Hematopoietic multipotent progenitor cell treated with erythropoietin and hydrocortisone succinate and interleukin-3 and kit ligand, for 8 days (in vitro differentiated cells): ENCODE results near the gene MTHFSD.
"Not testable (repeated sequence)": the region's sequence is repeated elsewhere in the genome, so short reads cannot be mapped to it uniquely, and the experiment has no call there.

ENCODE experiments used
- DNase-seq: peaks from one replicate; pipeline ENCODE4 v3.0.0-alpha.2; 2015

The MTHFSD gene, protein sequence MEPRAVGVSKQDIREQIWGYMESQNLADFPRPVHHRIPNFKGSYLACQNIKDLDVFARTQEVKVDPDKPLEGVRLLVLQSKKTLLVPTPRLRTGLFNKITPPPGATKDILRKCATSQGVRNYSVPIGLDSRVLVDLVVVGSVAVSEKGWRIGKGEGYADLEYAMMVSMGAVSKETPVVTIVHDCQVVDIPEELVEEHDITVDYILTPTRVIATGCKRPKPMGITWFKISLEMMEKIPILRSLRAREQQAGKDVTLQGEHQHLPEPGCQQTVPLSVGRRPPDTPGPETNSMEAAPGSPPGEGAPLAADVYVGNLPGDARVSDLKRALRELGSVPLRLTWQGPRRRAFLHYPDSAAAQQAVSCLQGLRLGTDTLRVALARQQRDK

DNA sequence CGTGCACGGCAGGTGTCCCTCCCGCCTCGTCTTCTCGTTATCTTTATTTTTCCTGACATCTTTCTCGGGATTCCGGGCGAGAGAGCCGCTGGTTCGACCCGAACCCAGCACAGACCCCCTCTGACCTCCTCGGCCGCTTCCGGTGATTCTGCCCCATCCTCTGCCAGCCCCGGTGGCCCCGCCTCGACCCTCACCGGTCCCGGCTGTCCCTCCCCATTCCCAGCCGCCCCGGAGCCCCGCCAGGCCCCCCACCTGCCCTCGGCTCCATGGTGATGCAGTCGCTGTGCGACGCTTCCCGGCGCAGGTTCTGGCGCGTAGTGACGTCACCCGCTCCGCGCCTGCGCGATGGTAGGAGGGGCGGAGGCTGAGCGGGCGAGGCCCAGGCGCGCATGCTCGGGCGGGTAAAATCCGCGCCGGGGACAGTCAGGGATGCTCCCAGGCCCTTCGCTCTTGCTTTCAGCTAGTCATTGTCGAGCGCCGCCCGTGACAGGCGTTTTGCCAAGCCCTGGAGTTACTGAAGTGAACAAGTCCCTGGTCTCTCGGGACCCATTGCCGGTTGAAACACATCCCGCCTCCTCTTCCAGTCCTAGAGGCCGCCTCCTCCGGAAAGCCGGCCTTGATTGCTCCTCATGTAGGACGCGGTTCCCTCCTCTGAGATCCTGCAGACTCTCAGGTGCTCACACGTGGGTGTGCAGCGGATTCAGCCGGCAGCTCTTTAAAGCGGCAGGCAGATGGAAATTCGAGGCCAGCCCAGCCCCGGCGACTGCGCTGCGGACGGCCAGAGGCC is at the start of gene MTHFSD:
Gene MTHFSD (minus strand): TSS at position 319 of the 787 bp plus-strand sequence. CDS start 51 bp downstream, at position 268.
- DNase-seq, result peak; percentile 91

DNA sequence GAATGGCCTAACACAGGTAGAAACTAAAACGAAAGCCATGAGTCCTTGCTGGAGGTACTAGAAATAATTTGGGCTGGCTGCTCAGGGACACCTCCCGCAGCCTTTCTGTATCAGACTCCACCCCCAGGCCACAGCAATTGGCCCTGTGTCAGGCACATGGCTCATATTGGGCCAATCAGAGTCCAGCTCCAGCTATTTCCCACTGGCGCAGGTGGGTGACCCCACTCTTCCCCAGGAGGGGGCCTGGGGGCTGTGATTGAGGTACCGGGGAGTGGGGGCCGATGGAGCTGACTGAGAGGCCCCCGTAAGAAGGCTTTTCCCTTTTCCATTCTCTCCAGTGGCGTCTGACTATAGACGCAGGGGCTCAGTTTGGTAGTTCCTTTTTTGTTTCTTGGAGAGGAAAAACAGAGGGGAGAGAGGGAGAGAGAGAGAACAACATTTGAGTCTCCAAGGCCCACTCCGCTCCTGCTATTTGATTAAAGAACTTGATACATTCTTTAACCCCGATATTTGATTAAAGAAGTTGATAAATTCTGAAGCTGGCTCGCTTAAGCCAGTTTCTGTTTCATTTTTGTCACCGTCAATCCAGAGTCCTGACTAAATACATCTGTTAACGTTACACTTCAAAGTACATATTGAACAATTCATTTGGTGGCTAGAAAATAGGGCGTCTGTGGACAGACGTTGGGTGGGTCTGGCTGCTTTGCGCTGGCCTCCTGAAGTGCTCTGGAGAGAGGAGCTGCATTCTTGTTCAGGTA is 49.6 kb upstream of the MTHFSD start:
- DNase-seq, result no peak

DNA sequence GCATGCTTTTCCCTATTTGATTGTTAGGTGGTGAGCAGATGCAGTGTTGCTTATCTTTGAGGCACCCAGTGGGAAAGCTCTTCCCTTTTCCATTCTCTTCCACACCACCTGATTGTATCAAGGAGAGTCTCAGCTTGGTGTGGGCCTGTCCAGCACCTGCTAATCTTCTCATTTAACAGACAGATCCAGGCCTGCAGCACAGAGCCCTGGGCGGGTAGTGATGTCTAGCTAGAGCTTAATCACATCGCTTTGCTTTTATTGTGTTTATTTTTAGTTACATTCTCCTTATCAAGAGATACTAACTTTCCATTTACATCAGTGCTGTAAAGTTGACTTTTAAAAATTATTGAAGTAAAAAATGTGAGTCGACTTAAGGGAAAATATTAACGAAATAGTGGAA is 47.5 kb upstream of the MTHFSD start:
- no peak for DNase-seq

DNA sequence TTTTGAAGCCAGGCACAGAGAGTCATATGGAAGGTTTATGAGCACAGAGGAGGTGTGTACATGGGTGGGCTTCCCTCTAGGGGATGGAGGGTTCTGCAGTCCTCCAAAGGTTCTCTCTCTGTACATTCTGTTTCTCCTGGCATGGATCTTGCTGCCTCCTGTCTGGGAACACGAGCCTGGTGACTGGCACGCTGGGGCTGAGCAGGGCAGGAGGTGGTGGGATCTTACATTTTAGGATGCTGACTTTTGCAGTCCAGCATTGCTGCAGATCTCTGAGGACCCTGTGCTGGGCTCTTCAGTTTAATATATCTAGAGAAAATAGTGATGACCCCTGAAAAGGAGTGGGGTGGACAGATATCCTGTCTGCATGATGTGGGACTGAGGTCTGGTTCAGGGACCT is 46.3 kb upstream of the MTHFSD start:
- DNase-seq, result no peak

DNA sequence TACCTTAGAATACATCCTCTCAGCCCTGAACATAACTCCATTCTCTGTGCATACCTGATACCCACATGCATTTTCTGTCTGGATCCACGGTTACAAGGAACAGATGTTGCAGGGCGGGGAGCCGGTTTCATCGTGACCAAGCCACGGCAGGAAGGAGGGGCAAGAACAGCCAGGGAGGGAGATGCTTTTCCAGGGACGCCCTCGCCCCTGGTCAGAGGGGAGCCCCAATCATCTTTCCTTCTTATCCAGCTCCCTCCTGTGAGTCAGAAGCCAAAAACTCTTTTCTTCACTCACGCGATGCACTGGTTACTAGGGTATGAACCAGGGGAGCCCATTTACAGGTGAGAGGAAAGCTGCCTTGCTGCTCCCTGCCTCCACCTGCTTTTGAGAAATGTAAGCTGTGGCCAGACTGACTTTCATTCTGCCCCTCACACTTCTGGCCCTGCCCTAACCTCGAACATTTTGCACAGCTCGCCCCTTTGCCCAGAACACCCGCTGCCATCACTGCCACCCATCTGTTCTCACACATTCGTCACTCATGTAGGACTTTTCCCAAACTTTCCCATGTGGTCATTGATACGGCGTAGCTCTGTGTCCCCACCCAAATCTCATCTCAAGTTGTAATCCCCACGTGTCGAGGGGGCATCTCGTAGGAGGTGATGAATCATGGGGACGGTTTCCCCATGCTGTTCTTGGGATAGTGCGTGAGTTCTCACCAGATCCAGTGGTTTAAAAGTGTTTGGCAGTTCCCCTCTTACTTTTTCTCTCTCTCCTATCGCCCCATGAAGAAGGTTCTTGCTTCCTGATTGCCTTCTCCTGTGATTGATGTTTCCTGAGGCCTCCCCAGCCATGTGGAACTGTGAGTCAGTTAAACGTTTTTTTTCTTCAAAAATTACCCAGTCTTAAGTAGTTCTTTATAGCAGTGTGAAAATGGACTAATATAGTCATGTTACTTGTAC is 43.9 kb upstream of the MTHFSD start:
- DNase-seq, result no peak

DNA sequence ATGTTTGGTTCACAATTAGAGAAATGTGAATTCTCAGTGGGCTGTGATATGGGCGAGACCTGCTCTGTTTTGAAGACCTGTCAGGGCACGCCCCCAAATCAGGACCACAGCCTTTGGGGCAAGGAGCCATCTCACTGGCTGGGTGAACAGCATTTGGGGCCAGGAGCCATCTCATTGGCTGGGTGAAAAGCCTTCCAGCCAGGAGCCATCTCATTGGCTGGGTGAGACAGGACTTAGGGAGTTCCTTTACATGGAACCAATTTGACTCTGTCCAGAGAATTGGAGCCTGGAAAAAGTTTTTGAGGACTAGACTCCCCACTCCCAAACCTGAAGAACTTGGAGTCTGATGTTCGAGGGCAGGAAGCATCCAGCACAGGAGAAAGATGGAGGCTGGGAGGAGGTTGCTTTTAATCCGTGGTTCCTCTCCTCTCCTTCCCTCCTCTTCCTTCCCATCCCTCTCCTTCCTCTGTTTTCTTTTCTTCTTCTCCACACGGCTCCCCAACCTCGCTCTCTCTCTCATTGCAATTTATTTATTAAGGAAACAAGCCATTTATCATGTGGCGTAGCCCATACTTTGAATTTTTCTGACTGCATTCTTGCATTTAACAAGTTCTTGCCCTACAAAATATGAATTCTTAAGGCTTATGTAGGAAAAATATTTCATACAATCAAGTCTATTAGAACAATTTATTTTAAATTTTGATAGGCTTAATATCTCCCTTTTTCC is 43.0 kb upstream of the MTHFSD start:
- DNase-seq, result no peak

DNA sequence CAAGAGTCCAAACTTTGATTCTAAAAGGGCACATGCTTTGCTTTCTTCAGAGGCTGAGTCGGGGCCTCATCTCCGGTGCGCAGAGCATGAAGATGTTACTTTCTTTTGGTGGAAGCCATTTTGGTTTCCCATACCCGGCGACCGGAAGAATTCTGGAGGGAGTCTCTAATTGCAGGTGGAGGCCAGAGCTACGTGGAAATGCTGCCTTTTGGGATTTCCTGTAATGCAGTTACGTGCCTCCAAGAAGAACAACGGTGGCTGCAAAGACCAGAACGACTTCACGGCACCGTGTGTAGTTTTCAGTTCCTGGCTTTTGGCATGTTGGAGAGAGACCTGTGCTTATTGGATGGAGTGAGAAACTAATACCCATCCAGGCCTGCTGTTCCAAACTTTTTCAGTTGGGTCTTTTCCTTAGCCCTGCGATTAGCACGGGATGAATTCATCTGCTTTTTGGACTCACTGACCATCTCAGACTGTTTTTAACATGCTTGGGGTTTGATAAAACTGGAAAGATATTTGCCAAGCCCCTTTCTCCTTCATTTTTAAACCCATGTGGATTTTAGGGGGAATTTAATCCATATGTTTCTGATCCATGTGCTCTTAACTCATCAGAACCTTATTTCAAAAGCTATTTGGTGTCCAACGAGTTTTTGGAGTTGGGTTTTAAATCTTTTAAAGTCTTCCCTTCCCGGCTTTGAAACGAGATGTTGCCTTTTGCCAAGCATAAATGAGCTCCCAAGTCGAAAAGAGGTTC is 42.3 kb upstream of the MTHFSD start:
- no peak for DNase-seq

DNA sequence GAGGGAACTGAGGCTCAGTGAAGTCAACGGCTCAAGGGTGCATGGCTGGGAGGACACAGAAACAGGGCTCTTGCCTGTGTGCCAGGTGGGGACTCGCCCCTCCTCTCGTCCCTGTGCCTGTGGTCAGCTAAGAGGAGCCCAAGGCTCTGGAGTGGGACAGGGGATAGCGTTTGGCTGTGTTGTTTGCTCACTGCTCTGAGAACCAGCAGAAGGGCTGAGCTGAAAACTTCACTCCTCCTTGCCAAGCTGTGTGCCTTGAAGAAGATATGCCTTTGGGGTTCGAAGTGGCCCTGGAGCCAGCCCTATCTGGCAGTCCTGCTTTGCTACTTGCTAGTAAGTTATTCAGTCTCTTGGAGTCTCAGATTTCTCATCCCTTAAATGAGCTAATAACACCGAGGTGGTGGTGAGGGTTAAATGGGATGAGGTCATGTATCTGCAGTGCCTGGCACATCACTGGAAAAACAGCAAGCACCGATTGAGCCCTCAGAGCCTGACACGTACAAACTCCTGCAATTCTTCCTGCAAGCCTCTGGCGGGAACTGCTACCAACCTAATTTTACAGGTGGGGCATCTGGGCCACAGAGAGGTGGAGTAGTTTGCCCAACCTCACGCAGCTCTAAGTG is 41.1 kb upstream of the MTHFSD start:
- DNase-seq, result no peak

DNA sequence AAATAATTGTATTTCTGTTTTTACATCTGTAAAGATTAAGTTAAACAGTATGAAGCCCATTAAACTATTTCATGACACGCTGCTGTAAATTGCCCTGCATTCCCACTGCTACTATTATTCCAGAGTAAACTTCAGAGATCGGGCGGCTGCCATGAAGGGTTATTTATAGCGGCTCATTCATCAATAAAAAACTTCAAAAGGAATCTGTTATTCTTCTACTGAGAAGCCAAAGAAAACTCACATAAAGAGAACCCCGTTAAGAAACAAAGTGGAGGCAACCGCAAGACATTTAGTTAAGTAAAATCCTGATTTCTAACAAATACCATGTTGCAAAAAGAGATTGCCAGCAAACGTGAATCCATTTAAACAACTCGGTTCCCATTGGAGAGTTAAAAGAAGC is 39.7 kb upstream of the MTHFSD start:
- no peak for DNase-seq

DNA sequence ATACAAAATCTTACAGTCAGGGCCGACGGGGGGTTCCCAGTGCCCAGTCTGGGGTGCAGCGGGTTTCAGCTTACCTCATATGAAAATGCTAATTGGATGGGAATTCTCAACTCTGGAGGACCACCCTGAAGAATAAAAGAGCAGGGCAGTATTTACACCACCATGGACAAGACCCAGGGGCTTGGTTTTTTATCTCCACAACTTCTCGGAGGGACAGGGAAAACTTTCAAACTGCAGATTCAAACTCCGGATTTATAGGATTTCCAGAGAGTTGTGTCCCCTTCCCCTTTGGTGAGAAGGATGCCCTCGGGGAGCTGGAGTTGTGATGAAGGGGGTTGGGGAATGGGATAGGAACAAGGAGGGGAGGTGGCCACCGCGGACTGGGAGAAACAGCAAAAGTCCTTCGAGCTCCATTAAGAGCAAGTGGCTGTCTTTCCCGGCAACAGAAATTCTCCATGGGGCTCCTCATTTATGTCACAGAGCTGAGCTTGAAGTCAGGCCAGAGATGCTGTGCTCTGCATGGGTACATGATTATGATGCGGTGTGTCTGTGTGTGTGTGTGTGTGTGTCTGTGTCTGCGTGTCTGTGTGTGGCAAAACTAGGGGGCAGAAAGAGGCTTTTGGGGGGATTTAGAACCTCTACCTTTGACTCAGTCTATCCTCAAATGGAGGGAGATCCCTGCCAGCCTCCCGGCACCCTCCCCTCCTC is 39.0 kb upstream of the MTHFSD start:
- DNase-seq, result no peak

DNA sequence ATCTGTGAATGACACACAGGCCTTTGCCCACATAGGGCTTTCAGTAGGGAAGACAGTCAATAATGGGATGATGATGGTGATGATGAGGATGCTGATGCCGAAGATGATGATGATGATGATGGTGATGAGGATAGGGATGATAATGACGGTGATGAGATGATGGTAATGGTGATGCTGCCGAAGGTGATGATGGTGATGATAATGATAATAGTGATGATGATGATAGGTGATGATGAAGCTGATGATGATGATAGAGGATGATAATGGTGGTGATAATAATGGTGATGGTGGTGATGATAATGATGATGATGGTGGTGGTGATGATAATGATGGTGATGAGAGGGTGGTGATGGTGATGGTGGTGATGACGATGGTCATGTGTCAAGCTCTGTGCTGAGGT is 36.2 kb upstream of the MTHFSD start:
- no peak for DNase-seq

DNA sequence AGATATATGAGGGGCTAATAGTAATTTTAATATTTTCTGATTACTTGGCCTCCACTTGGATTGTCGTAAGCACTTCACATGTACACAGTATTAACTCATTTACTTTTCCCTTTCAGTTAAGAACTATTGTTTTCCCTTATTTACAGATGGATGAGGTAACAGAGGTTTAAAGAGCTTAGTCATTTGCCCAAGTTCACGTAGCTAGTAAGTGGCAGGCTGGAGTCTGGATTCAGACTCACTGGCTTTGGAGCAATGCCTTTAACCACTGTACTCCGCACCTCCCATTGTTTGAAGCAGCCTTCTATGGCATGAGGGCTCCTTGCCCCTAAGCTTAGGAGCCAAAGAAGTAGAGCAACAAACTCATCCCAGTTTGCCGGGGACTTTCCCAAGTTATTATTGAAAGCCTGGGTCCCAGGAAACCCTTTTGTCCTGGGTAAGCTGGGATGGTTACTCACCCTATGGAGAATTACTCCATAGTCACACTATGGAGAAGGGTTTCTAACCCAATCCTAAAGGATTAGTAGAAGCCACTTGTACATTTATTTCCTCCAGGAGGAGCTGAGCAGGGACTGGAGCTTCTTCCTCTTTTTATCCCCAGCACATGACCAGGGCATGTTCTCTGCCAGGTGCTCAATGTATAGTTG is 35.6 kb upstream of the MTHFSD start:
- no peak for DNase-seq

DNA sequence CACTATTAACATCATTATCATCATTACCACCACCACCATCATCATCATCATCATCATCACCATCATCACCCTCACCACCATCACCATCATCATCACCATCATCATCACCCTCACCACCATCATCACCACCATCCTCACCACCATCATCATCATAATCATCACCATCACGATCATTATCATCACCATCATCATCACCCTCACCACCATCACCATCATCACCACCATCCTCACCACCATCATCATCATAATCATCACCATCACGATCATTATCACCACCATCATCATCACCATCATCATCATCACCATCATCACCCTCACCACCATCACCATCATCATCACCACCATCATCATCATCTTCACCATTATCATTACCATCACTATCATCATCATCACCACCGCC is 32.9 kb upstream of the MTHFSD start:
- DNase-seq, result not testable (repeated sequence)

DNA sequence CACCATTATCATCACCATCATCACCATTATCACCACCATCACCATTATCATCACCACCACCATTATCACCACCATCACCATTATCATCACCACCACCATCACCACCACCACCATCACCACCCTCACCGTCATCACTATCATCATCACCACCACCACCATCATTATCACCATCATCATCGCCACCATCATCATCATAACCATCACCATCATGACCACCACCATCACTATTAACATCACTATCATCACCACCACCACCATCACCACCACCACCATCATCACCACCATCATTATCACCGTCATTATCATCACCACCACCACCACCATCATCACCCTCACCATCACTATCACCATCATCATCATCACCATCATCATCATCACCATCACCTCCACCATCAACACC is 32.5 kb upstream of the MTHFSD start:
- DNase-seq, result no peak

DNA sequence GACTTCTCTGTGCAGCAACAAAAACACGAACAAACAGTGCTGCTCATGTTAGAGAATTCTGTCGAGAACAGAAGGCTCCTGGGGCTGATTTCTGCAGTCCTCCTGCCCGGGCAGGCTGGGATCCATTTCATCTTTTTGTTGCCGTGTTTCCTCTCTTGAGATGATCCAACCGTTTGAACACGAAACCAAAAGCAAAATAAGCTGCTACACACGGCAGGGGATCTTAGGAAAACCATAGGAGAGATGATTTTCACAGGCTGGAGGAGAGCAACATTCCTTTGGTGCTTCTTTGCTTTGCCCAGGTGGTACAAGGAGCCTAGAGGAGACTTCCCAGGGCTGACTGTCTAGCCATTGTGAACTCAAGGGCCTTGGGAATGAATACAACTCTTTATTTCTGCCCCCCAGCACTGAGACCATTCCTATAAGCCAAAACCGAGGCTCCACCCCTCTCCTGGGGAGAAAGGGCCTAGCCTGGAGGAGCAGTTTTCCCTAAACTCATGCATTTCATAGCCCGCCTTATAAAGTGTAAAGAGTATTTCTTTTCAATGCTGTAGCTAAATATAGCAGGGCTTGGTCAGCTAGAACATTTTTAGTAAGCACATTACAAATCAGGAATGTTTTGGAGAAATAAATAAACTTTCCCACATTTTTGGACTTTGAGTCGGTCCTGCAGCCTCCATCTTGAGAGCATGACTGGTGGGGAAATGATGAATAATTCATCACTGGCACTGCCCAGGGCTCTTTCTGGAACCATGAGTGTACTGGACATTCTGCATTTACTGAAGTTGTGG is 31.0 kb upstream of the MTHFSD start:
- no peak for DNase-seq

DNA sequence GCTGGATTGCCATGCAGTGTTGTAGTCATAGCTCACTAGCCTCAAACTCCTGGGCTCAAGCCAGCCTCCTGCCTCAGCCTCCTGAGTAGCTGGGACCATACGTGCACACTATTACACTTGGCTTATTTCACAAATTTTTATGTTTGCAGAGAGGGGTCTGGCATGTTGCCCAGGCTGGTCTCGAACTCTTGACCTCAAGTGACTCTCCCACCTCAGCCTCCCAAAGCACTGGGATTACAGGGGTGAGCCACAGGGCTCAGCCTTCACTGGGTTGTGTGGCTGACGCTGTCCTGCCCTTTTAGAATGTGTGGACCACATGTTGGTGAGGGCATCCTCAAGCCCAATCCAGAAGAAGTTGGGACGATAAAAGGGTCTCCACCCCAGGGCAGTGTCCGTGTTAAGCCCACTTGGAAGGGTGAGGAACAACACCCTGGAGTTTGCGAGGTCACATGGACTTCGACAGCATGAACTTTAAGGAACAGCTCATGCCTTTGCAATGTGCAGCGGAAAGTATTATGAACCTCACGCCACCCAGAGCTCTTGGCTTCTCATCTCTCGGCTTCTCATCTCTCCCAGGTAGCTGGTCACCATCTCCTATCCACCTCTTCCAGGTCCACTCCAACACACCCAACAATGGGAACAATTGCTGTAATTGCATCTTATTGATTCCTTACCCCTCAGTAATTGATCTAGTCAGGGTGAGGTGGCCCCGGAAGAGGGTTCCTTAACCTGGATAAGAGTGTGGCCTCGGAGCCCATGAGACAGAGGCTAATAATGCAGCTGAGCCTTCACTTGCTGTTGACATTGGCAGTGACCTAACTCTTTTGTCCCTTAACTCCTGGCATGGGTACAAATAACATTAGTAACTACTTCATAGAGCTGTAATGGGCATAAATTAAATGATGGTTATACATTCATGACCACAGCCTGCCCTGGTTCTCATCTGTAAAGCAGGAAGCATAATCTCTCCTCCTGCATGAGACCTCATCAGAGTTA is 30.0 kb upstream of the MTHFSD start:
- no peak for DNase-seq

DNA sequence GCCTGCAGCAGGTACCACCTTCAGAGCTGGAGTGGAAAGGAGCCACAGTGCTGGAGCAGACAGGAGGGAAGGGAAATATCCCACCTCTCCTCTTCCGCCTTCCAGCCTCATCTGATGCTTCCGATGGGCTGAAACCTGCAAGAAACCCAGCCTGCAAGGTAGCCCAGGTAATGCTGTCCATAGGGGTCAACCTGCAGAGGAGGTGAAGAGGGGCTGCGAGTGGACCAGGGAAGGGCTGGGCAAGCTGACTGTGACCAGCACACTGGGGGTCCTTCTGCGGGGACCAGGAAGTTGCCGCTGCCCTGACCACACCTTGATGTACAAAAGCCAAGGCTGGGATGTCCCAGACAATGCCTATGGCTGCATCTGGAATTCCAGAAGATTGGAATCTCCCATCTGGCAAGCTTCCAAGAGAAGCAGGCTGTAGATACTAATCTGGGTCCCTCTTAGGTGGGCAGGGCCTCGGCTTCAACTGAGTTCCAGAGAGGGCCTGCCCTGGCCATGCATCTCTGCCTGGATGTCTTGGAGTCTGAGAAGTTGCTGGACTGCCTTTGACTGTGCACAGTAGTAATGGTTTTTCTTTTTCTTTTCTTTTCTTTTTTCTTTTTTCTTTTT is 29.1 kb upstream of the MTHFSD start:
- DNase-seq, result no peak
